HCT116 (cell line): ENCODE results near the gene COL26A1. TPM values are rescaled to one million over a fixed set of nuclear protein-coding genes. Genes with fewer than 3 reads are reported as not detected.
A peak's percentile ranks its signal among the peaks of the same experiment; 100 is the strongest.

Experiments
- ATAC-seq: fragments of 200-7000 bp; cut with Tn5 transposase; 2 replicates; pipeline ENCODE4 v1.9.1; 2020; ENCODE audit warnings: mild to moderate bottlenecking, moderate library complexity
- BruUV-seq: library from RNA; stranded (reverse); fragments of 400-500 nt; replicated peaks from 2 replicates; lab custom pipeline; 2021; lab: Mats Ljungman, UMichigan
- CTCF ChIA-PET: fragments of 300-600 bp; sonication (Branson Sonifier 250); formaldehyde crosslinking; loops from one replicate; lab custom pipeline; 2021; ENCODE audit warnings: antibody characterized with exemption; lab: Charles Lee
- POLR2A ChIA-PET: fragments of 300-600, 350-600 bp; sonication (Branson Sonifier 250); formaldehyde crosslinking; loops from one replicate; lab custom pipeline; 2021; ENCODE audit warnings: antibody characterized with exemption; lab: Charles Lee
- RAD21 ChIA-PET, 2 experiments: fragments of 300-600 bp; sonication (Branson Sonifier 250); formaldehyde crosslinking; loops; one replicate each; lab custom pipeline; 2023; ENCODE audit warnings: low total read pairs in 2 of 2; ENCODE audit not compliant: uncharacterized antibody in 2 of 2, unreplicated experiment in 2 of 2, low non-redundant PET in 1 of 2; lab: Charles Lee
- DNase-seq: peaks from one replicate; pipeline ENCODE4 v3.0.0-alpha.2; 2010; ENCODE audit warnings: low read depth, low spot score
- H2AFZ ChIP-seq: fragments of 200-600 bp; shearing (Covaris generic), sonication (generic); 2 replicates; pipeline ENCODE4 v1.6.1; 2017; ENCODE audit warnings: low read depth, mixed run types, mixed read lengths, antibody characterized with exemption, low read length; ENCODE audit not compliant: poor library complexity, severe bottlenecking
- H3K27ac ChIP-seq: 2 replicates; pipeline ENCODE4 v1.5.1; 2012; ENCODE audit warnings: low read depth, low read length
- H3K27me3 ChIP-seq: fragments of 200-600 bp; sonication (generic); 2 replicates; pipeline ENCODE4 v1.6.1; 2016; ENCODE audit warnings: mixed run types, low read length, mixed read lengths; ENCODE audit not compliant: insufficient read depth
- H3K36me3 ChIP-seq, 2 experiments: fragments of 200-500 bp in 1 of 2; fragments of 200-600 bp in 1 of 2; sonication (Bioruptor generic) in 1 of 2; sonication (generic) in 1 of 2; 2 replicates each; pipeline versions ENCODE4 v1.5.1 to v1.6.1; 2014 to 2016; ENCODE audit warnings: low read length in 2 of 2, inconsistent platforms in 1 of 2, mixed read lengths in 1 of 2, mixed run types in 1 of 2; ENCODE audit not compliant: insufficient read depth in 2 of 2, control insufficient read depth in 1 of 2
- H3K4me1 ChIP-seq, 2 experiments: fragments of 200-600 bp in 1 of 2; sonication (generic) in 1 of 2; 2 replicates each; pipeline versions ENCODE4 v1.5.1 to v1.6.1; 2012 to 2017; ENCODE audit warnings: low read length in 2 of 2, inconsistent platforms in 1 of 2, mild to moderate bottlenecking in 1 of 2, mixed read lengths in 1 of 2, mixed run types in 1 of 2, moderate library complexity in 1 of 2; ENCODE audit not compliant: insufficient read depth in 2 of 2, control insufficient read depth in 1 of 2
- H3K4me2 ChIP-seq: fragments of 200-600 bp; sonication (generic); 2 replicates; pipeline ENCODE4 v1.6.1; 2017; ENCODE audit warnings: mixed run types, low read length, mixed read lengths
- H3K4me3 ChIP-seq, 2 experiments: fragments of 200-600 bp in 1 of 2; sonication (generic) in 1 of 2; replicated peaks in 1 of 2; 2 replicates each; pipeline ENCODE4 v1.5.1; 2011 to 2016; ENCODE audit warnings: low read length in 2 of 2, control low read depth in 1 of 2, low read depth in 1 of 2, mild to moderate bottlenecking in 1 of 2, mixed read lengths in 1 of 2, mixed run types in 1 of 2
- H3K79me2 ChIP-seq: fragments of 200-600 bp; sonication (generic); 2 replicates; pipeline ENCODE4 v1.6.1; 2017; ENCODE audit warnings: mild to moderate bottlenecking, mixed run types, low read length, moderate library complexity, mixed read lengths; ENCODE audit not compliant: insufficient read depth
- H3K9ac ChIP-seq: fragments of 200-600 bp; sonication (generic); 2 replicates; pipeline ENCODE4 v1.6.1; 2016; ENCODE audit warnings: low read length, mixed read lengths
- H3K9me2 ChIP-seq: fragments of 200-600 bp; sonication (generic), shearing (Covaris generic); 2 replicates; pipeline ENCODE4 v1.6.1; 2017; ENCODE audit warnings: mixed run types, mild to moderate bottlenecking, moderate library complexity; ENCODE audit not compliant: insufficient read depth
- H3K9me3 ChIP-seq, 2 experiments: fragments of 200-500 bp in 1 of 2; fragments of 200-600 bp in 1 of 2; sonication (Bioruptor generic) in 1 of 2; sonication (generic) in 1 of 2; 2 replicates each; pipeline ENCODE4 v1.6.1; 2014 to 2017; ENCODE audit warnings: low read length in 2 of 2, mixed read lengths in 2 of 2, inconsistent platforms in 1 of 2, low read depth in 1 of 2, mild to moderate bottlenecking in 1 of 2, mixed run types in 1 of 2, moderate library complexity in 1 of 2; ENCODE audit not compliant: control insufficient read depth in 1 of 2, insufficient read depth in 1 of 2
- H4K20me1 ChIP-seq: fragments of 200-600 bp; sonication (generic), shearing (Covaris generic); 2 replicates; pipeline ENCODE4 v1.6.1; 2017; ENCODE audit warnings: mixed run types, mild to moderate bottlenecking, moderate library complexity; ENCODE audit not compliant: insufficient read depth
- CBX3 ChIP-seq: IDR thresholded peaks from 2 replicates; pipeline ENCODE4 v1.6.1; 2012; ENCODE audit warnings: low read depth
- CEBPB ChIP-seq: IDR thresholded peaks from 2 replicates; pipeline ENCODE4 v1.6.1; 2012; ENCODE audit warnings: low read depth
- EGR1 ChIP-seq: IDR thresholded peaks from 2 replicates; pipeline ENCODE4 v1.6.1; 2012; ENCODE audit warnings: low read depth
- ELF1 ChIP-seq: IDR thresholded peaks from 2 replicates; pipeline ENCODE4 v1.6.1; 2012; ENCODE audit warnings: low read depth, borderline replicate concordance
- EZH2 ChIP-seq: fragments of 200-600 bp; sonication (generic); IDR thresholded peaks from 2 replicates; pipeline ENCODE4 v1.6.1; 2017; ENCODE audit warnings: antibody characterized with exemption, mixed run types
- EZH2phosphoT487 ChIP-seq: fragments of 200-600 bp; IDR thresholded peaks from 2 replicates; pipeline ENCODE4 v1.6.1; 2018; ENCODE audit warnings: antibody characterized with exemption, borderline replicate concordance
- JUND ChIP-seq: IDR thresholded peaks from 2 replicates; pipeline ENCODE4 v1.6.1; 2012
- POLR2A ChIP-seq: IDR thresholded peaks from 2 replicates; pipeline ENCODE4 v1.7.0; 2011; ENCODE audit warnings: borderline replicate concordance; ENCODE audit not compliant: insufficient read depth, insufficient read length; ENCODE audit errors: extremely low read depth
- POLR2AphosphoS5 ChIP-seq: IDR thresholded peaks from 2 replicates; pipeline ENCODE4 v1.6.1; 2011; ENCODE audit warnings: mild to moderate bottlenecking, low read depth, low read length, moderate library complexity
- RAD21 ChIP-seq: IDR thresholded peaks from 2 replicates; pipeline ENCODE4 v1.6.1; 2012; ENCODE audit warnings: low read depth, mild to moderate bottlenecking
- SIN3A ChIP-seq: IDR thresholded peaks from 2 replicates; pipeline ENCODE4 v1.6.1; 2012; ENCODE audit warnings: low read depth
- SRF ChIP-seq: IDR thresholded peaks from 2 replicates; pipeline ENCODE4 v1.6.1; 2012; ENCODE audit warnings: low read depth
- TCF7L2 ChIP-seq: IDR thresholded peaks from 2 replicates; pipeline ENCODE4 v1.7.0; 2011; ENCODE audit warnings: borderline replicate concordance, inconsistent platforms; ENCODE audit not compliant: insufficient read depth, insufficient read length; ENCODE audit errors: extremely low read depth
- YY1 ChIP-seq: IDR thresholded peaks from 2 replicates; pipeline ENCODE4 v1.6.1; 2011; ENCODE audit warnings: low read length, low read depth, moderate library complexity, mild to moderate bottlenecking; ENCODE audit not compliant: insufficient replicate concordance; ENCODE audit errors: extremely low read depth
- ZFX ChIP-seq: fragments of 450-650 bp; IDR thresholded peaks from 2 replicates; pipeline ENCODE4 v1.6.1; 2017
- ZNF274 ChIP-seq: fragments of 200-500 bp; sonication (Bioruptor generic); IDR thresholded peaks from 2 replicates; pipeline ENCODE4 v1.6.1; 2014; ENCODE audit warnings: mild to moderate bottlenecking, low read depth, low read length, inconsistent platforms
- intact Hi-C: fragments of 100-400 bp; cut with micrococcal nuclease; formaldehyde crosslinking; loops from 2 replicates; pipeline ENCODE4 v1.10.0; 2022
- total RNA-seq: library from RNA; stranded (reverse); gene quantifications from one replicate; pipeline ENCODE4 v1.2.1, GENCODE V29; 2021; ENCODE audit not compliant: unreplicated experiment
- TF ChIP-seq, protein P1 (sequence below): IDR thresholded peaks from 2 replicates; pipeline ENCODE4 v1.6.1; 2011; ENCODE audit warnings: mild to moderate bottlenecking, low read length, moderate library complexity; ENCODE audit not compliant: insufficient replicate concordance; ENCODE audit errors: extremely low read depth
- TF ChIP-seq, protein P2 (sequence below), 3 experiments: fragments of 200-600 bp in 1 of 3; sonication (generic) in 1 of 3; IDR thresholded peaks in 2 of 3; conservative IDR thresholded peaks in 1 of 3; 2 replicates each; pipeline ENCODE4 v1.5.1; 2012 to 2017; ENCODE audit warnings: low read depth in 2 of 3, low read length in 2 of 3, antibody characterized with exemption in 1 of 3, borderline replicate concordance in 1 of 3, control low read depth in 1 of 3, mild to moderate bottlenecking in 1 of 3, mixed read lengths in 1 of 3, mixed run types in 1 of 3, moderate library complexity in 1 of 3; ENCODE audit not compliant: insufficient read depth in 1 of 3
- TF ChIP-seq, protein P3 (sequence below): IDR thresholded peaks from 2 replicates; pipeline ENCODE4 v1.6.1; 2012

Gene COL26A1
- total RNA-seq, 1 experiment from 2014 or later, result 0.27 TPM

DNA sequence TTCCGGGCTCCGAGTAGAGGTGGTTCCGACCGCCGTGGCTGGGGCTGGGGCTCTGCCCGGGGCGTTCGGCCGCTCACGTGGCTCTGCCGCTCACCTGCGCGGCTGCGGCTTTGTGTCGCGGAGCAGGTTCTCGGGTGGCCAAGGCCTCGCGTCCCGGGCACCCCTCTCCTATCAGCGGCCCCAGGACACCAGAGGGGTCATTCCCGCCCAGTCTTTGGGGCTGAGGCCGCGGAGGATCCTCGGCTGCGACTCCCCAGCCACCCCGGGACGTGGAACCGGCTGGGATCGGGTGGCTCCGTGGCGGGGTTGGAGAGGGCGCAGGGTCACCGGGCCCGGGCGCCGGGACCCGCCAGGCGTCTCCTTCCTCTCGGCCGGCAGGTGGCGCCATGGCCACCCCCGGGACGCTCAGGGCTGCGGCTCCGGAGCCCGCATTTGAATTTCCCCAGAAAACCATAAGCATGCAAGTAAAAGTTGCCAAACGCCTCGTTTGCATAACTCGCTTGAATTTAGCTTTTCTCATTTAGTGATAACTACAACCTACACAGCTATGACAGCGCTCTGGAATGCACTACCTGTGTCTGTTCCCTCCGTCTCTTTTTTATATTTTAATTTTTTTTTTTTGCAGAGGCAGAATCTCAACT is 1.2 kb downstream of the COL26A1 start:
- ATAC-seq (peak; percentile 99), DNase-seq (peak; percentile 15)
- intact Hi-C loops, result loop anchor here (2.0 to 5.0 kb wide), 4 partner anchors 47 to 908 kb away; no protein-coding TSS in a partner anchor
- peak overlapping the region; percentile 59 for H3K9ac ChIP-seq
- H3K36me3 ChIP-seq, result no peaks in the 10 kb centered on the region
- peak overlapping the region; percentile 98 for H2AFZ ChIP-seq
- no peaks in the 10 kb centered on the region for H3K9me2 ChIP-seq
- H3K79me2 ChIP-seq, result no peaks in the 10 kb centered on the region
- TF ChIP-seq CEBPB (no peak), ELF1 (no peak), YY1 (no peak), EGR1 (no peak), ZFX (peak; percentile 23; the same call in 1 of the 2 replicates), SIN3A (no peak), RAD21 (peak; percentile 80), JUND (no peak), SRF (no peak), CBX3 (no peak), POLR2A (no peak), ZNF274 (no peak), POLR2AphosphoS5 (no peak), EZH2phosphoT487 (no peak), TCF7L2 (no peak), EZH2 (no peak)
- TF ChIP-seq, protein P1, sequence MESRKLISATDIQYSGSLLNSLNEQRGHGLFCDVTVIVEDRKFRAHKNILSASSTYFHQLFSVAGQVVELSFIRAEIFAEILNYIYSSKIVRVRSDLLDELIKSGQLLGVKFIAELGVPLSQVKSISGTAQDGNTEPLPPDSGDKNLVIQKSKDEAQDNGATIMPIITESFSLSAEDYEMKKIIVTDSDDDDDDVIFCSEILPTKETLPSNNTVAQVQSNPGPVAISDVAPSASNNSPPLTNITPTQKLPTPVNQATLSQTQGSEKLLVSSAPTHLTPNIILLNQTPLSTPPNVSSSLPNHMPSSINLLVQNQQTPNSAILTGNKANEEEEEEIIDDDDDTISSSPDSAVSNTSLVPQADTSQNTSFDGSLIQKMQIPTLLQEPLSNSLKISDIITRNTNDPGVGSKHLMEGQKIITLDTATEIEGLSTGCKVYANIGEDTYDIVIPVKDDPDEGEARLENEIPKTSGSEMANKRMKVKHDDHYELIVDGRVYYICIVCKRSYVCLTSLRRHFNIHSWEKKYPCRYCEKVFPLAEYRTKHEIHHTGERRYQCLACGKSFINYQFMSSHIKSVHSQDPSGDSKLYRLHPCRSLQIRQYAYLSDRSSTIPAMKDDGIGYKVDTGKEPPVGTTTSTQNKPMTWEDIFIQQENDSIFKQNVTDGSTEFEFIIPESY, result no peak
- TF ChIP-seq, protein P2, sequence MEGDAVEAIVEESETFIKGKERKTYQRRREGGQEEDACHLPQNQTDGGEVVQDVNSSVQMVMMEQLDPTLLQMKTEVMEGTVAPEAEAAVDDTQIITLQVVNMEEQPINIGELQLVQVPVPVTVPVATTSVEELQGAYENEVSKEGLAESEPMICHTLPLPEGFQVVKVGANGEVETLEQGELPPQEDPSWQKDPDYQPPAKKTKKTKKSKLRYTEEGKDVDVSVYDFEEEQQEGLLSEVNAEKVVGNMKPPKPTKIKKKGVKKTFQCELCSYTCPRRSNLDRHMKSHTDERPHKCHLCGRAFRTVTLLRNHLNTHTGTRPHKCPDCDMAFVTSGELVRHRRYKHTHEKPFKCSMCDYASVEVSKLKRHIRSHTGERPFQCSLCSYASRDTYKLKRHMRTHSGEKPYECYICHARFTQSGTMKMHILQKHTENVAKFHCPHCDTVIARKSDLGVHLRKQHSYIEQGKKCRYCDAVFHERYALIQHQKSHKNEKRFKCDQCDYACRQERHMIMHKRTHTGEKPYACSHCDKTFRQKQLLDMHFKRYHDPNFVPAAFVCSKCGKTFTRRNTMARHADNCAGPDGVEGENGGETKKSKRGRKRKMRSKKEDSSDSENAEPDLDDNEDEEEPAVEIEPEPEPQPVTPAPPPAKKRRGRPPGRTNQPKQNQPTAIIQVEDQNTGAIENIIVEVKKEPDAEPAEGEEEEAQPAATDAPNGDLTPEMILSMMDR (IDR thresholded peaks at IDR 0.05 in 2 of 3, conservative IDR thresholded peaks at IDR 0.05 in 1 of 3; ENCODE audit: borderline replicate concordance in 1 of 3, insufficient read depth in 1 of 3, low read depth in 2 of 3, low read length in 2 of 3), result peak; percentile 78 to 89 (median 87)
- TF ChIP-seq, protein P3, sequence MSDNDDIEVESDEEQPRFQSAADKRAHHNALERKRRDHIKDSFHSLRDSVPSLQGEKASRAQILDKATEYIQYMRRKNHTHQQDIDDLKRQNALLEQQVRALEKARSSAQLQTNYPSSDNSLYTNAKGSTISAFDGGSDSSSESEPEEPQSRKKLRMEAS, result no peak
- TF ChIP-seq, all 23 proteins: peak for 3
- no TSS peak for BruUV-seq
- peak overlapping the region; percentile 89 for H3K4me2 ChIP-seq
- peak overlapping the region; percentile 37 to 54 for H3K4me3 ChIP-seq
- CTCF ChIA-PET, result interaction anchor here (1.0 kb wide), 2 partner anchors 74 to 77 kb away, joined by 3 to 5 read pairs; no protein-coding TSS in a partner anchor
- peaks cover 0 to 8% of the 10 kb centered on the region in 2 experiments; a peak in 1 of 4 replicates for H3K4me1 ChIP-seq
- RAD21 ChIA-PET, result no interaction called here
- H3K9me3 ChIP-seq, result peaks cover 0 to 3% of the 10 kb centered on the region in 2 experiments; a peak in 1 of 4 replicates
- no peaks in the 10 kb centered on the region for H4K20me1 ChIP-seq
- H3K27ac ChIP-seq, result no peak overlapping the region
- POLR2A ChIA-PET, result no interaction called here
- H3K27me3 ChIP-seq, result no peaks in the 10 kb centered on the region
